GM18526 (cell line): ENCODE results near the gene USP14.

Experiments
- POLR2A ChIP-seq: IDR thresholded peaks from 3 replicates; pipeline ENCODE4 v1.6.1; 2011; ENCODE audit not compliant: insufficient read length; ENCODE audit errors: extremely low read depth

USP14 gene

GRCh38 chr18:220708-221107, 62.4 kb downstream of the USP14 start:
- TF ChIP-seq POLR2A, result no peak

GRCh38 chr18:225745-226144, 67.4 kb downstream of the USP14 start:
- no peak for TF ChIP-seq POLR2A

GRCh38 chr18:227374-227773, 69.0 kb downstream of the USP14 start:
- no peak for TF ChIP-seq POLR2A

- no peak for TF ChIP-seq POLR2A
Observed at GRCh38 chr18:227902-228301, 69.5 kb downstream of the USP14 start.

- TF ChIP-seq POLR2A, result no peak
Observed at GRCh38 chr18:228586-228985, 70.2 kb downstream of the USP14 start.

- TF ChIP-seq POLR2A, result no peak
Observed at GRCh38 chr18:231563-231962, 73.2 kb downstream of the USP14 start.

GRCh38 chr18:240175-240574, 81.8 kb downstream of the USP14 start:
- no peak for TF ChIP-seq POLR2A

- no peak for TF ChIP-seq POLR2A
Observed at GRCh38 chr18:245282-245847, 87.0 kb downstream of the USP14 start.

- no peak for TF ChIP-seq POLR2A
Observed at GRCh38 chr18:248053-248452, 89.7 kb downstream of the USP14 start.

GRCh38 chr18:250685-251084, 92.3 kb downstream of the USP14 start:
- TF ChIP-seq POLR2A, result no peak

- TF ChIP-seq POLR2A, result no peak
Observed at GRCh38 chr18:251572-251971, 93.2 kb downstream of the USP14 start.

- no peak for TF ChIP-seq POLR2A
Observed at GRCh38 chr18:253121-253520, 94.8 kb downstream of the USP14 start.

GRCh38 chr18:255171-255570, 96.8 kb downstream of the USP14 start:
- TF ChIP-seq POLR2A, result no peak

- no peak for TF ChIP-seq POLR2A
Observed at GRCh38 chr18:260547-260946, 102.2 kb downstream of the USP14 start.

GRCh38 chr18:261398-262073, 103.2 kb downstream of the USP14 start:
- no peak for TF ChIP-seq POLR2A
